K562 treated with DMSO at 1 percent for 48 hours (cell line): ENCODE results near the gene TSPAN17. TPM values are rescaled to one million over a fixed set of nuclear protein-coding genes. Genes with fewer than 3 reads are reported as not detected.

Source experiments
- total RNA-seq: library from RNA; unstranded; fragments of 300-600 nt; gene quantifications from 2 replicates; pipeline ENCODE4 v1.2.3, GENCODE V29; 2022; ENCODE audit warnings: low replicate concordance; ENCODE audit errors: extremely low read depth

TSPAN17 gene, protein sequence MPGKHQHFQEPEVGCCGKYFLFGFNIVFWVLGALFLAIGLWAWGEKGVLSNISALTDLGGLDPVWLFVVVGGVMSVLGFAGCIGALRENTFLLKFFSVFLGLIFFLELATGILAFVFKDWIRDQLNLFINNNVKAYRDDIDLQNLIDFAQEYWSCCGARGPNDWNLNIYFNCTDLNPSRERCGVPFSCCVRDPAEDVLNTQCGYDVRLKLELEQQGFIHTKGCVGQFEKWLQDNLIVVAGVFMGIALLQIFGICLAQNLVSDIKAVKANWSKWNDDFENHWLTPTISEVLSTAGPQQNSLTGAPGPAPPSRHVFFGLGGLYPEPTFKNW
- 164 TPM in 1 of 2 replicates, not detected in the other for total RNA-seq

DNA sequence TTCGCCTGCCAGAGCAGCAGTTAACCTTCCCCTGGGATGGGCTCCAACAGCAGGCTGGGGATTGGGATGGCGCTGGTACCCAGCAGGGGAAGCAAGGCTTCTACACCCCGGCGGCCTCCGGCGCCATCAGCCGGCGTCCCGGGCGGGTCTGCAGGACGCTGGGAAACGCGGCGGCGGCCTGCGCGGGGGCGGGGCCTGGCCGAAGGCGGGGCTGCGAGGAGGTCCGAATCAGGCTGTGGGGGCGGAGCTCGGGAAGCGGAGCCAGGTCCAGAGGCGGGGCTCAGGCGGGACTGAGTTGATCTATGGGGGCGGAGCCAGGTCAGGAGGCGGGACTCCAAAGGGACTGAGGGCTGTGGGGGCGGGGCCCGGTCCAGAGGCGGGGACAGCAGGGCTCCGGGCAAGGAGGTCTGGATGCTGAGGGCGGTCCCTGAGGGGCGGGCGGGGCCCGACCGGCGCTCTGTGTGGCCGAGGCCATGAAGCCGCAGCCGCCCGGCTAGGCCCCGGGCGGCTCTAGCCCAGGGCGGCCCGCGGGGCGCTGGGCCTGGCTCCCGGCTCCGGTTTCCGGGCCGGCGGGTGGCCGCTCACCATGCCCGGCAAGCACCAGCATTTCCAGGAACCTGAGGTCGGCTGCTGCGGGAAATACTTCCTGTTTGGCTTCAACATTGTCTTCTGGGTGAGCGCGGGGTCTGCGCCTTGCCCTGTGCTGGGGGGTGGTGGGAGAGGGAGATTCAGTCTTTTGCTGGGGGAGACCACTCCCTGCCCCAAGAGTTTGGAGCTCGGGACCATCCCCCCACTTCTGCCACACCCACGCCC, at the start of gene TSPAN17:
Gene TSPAN17, plus strand, starts transcription at position 455 of the 813 bp plus-strand sequence. Its CDS starts 132 bp downstream, at position 587.

DNA sequence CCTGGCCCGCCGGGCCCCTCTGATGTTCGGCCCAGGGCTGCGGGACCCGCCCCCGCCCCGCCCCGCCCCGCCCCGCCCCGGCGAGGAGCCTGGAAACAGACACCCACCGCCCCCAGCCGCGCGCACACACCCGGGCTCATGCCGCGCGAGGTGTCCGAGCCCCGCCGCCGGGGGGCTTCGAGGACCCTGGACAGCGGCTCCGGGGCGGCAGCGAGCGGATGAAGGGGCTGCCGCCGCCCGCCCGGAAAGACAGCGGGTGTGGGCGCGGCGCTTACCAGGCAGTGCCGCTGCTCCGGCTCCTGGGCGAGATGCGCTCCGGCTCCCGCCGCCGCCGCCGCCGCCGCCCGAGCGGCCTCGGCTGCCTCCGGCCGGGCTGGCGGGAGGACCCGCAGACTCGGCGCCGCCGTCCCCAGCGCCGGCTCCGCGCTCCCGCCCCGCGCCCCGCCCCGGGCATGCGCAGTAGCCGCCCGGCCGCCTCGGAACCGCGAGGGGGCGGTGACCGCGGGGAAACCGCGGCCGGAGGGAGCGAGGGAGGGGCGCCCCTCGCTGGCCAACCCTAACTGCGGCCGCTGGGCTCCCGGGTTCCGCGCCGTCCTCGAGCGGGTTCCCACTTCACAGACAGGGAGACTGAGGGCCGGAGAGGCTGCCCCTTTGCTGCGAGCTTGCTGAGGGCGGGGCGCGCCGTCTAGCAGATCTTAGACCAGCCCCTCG, 37.4 kb upstream of the TSPAN17 start, which contains the start of gene GPRIN1:
Gene GPRIN1, minus strand, starts transcription at position 433 of the 711 bp plus-strand sequence. CDS start 10,322 bp downstream, outside the sequence.

DNA sequence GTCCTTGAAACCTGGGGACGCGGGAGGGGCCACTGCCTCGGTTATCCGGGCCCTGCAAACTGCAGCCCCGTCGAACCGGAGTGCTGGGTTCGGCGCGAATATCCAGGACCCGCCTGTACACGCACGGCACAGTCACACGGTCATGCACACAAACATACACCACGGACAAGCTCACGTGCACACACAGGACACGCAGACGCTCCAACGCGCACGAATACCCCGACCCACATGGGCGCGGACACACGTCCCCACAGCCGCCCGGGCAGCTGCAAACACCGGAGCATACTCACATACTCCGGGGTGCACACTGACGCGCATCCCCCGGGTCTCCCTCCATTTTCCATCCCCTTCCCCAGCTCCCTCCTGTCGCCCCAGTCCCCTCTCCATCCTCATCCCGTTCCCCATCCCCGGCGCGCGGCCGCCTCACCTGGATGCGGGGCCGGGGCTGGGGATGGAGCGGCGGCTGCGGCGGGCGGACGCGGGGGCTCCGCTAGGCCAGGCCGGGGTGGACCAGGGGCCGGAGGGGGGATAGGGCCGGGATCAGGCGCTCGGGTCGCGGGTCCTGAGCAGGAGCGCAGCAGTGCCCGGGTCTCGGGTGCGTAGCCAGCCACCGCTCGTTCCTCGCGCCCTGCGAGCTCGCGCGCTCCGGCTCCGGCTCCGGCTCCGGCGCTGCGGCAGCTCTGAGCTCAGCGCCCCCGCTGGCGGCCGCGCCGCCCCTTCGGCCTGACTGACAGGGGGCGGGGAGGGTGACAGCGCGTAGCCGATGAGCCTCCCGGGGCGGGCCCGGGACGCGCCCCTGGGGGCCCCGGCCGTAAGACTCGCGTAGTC, 17.2 kb upstream of the TSPAN17 start, which contains the start of the genes EIF4E1B and SNCB:
Gene EIF4E1B, plus strand, starts transcription at position 823 of the 828 bp plus-strand sequence. CDS start 12,113 bp downstream, outside the sequence.
Gene SNCB, minus strand, starts transcription at position 682 of the 828 bp plus-strand sequence. CDS start 880 bp downstream, outside the sequence.

Other genes with a start within 250 kb of the TSPAN17 start
- not detected in 2 replicates for gene CLTB, start 230.9 kb upstream of the TSPAN17 start, total RNA-seq
- gene FAF2, start 199.1 kb upstream of the TSPAN17 start, total RNA-seq: not detected in 2 replicates
- not detected in 2 replicates for gene RNF44, start 110.1 kb upstream of the TSPAN17 start, total RNA-seq
- not detected in 2 replicates for gene CDHR2, start 98.1 kb upstream of the TSPAN17 start, total RNA-seq
- not detected in 2 replicates for gene GPRIN1, start 37.3 kb upstream of the TSPAN17 start, total RNA-seq
- not detected in 2 replicates for gene SNCB, start 16.9 kb upstream of the TSPAN17 start, total RNA-seq
- not detected in 2 replicates for gene EIF4E1B, start 16.8 kb upstream of the TSPAN17 start, total RNA-seq
- not detected in 2 replicates for gene UNC5A, start 163.1 kb downstream of the TSPAN17 start, total RNA-seq